Activated B cell treated with CpG ODN at 0.5 μM for 24 hours (primary cell): Measurements from ENCODE around the gene CRYGS. TPM values are rescaled to one million over a fixed set of nuclear protein-coding genes. Genes with fewer than 3 reads are reported as not detected.

Experiments
- ATAC-seq: fragments of 200-7000 bp; cut with Tn5 transposase; one replicate; pipeline ENCODE4 v1.10.0; 2021; ENCODE audit warnings: low read depth, mild to moderate bottlenecking, moderate library complexity
- CTCF ChIA-PET: fragments of 350-600 bp; sonication (Branson Sonifier 250); formaldehyde crosslinking; loops from one replicate; lab custom pipeline; 2021; ENCODE audit warnings: antibody characterized with exemption; lab: Charles Lee
- POLR2A ChIA-PET: fragments of 350-600 bp; sonication (Branson Sonifier 250); formaldehyde crosslinking; loops from one replicate; lab custom pipeline; 2021; ENCODE audit warnings: antibody characterized with exemption; lab: Charles Lee
- DNase-seq: peaks from one replicate; pipeline ENCODE4 v3.0.0; 2022
- H3K27ac Mint-ChIP-seq: one replicate; pipeline ENCODE4 v1.8.0; 2020; ENCODE audit warnings: mixed read lengths
- H3K27me3 Mint-ChIP-seq: one replicate; pipeline ENCODE4 v1.8.0; 2021; ENCODE audit warnings: mixed read lengths
- H3K36me3 Mint-ChIP-seq: one replicate; pipeline ENCODE4 v1.8.0; 2021; ENCODE audit warnings: low read depth, mixed read lengths
- H3K4me1 Mint-ChIP-seq: one replicate; pipeline ENCODE4 v1.8.0; 2021; ENCODE audit warnings: mixed read lengths
- H3K4me3 Mint-ChIP-seq: one replicate; pipeline ENCODE4 v1.8.0; 2020; ENCODE audit warnings: mild to moderate bottlenecking, mixed read lengths
- H3K9me3 Mint-ChIP-seq: one replicate; pipeline ENCODE4 v1.8.0; 2020; ENCODE audit warnings: mixed read lengths
- intact Hi-C: fragments of 100-400 bp; cut with micrococcal nuclease; formaldehyde crosslinking; loops from one replicate; pipeline ENCODE4 v1.15.1; 2024
- total RNA-seq: library from RNA; stranded (reverse); gene quantifications from 2 replicates; pipeline ENCODE4 v1.2.3, GENCODE V29; 2022
- TF ChIP-seq, protein P1 (sequence below): fragments of 200-600 bp; IDR thresholded peaks from one replicate; pipeline ENCODE4 v1.8.0; 2022; ENCODE audit warnings: antibody characterized with exemption, mild to moderate bottlenecking

The CRYGS gene
- total RNA-seq, 1 donor from 2014 or later, result 4.6 TPM

DNA sequence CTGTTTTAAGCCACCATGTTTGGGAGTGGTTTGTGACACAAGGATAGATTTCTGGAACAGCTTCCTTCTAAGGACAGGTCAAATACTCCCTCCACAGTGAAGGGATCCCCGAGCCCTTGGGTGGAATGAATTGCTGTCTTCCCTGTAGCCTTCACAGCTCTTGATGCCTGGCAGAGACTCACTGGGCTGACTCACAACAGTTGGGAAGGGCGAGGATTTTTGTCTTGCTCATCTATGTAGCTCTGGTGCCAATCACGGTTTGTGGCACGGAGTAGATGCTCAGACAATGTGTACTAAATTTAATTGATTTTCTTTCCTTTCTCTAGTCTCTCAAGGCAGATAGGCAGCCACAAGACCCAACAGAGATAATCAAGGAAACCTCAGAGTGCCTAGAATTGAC lies 27.0 kb downstream of the CRYGS start:
- ATAC-seq, result no peak
- CTCF ChIA-PET, result interaction anchor here (1.2 to 1.4 kb wide), 2 partner anchors 12 to 17 kb away, joined by 3 read pairs; no protein-coding TSS in a partner anchor
- Mint-ChIP-seq H3K4me1 (peaks cover 76% of the 10 kb centered on the region), H3K27me3 (peaks cover 3% of the 10 kb centered on the region), H3K36me3 (no peaks in the 10 kb centered on the region), H3K9me3 (no peaks in the 10 kb centered on the region), H3K4me3 (no peak overlapping the region), H3K27ac (no peak overlapping the region)
- POLR2A ChIA-PET, result interaction anchor here (1.3 to 6.5 kb wide), 2 partner anchors 9 to 17 kb away, joined by 4 to 50 read pairs; no protein-coding TSS in a partner anchor
- DNase-seq, result no peak
- intact Hi-C loops, result loop anchor here (5.0 kb wide), 1 partner anchor 155 kb away; the partner anchor contains the start of gene DGKG
- TF ChIP-seq, protein P1, sequence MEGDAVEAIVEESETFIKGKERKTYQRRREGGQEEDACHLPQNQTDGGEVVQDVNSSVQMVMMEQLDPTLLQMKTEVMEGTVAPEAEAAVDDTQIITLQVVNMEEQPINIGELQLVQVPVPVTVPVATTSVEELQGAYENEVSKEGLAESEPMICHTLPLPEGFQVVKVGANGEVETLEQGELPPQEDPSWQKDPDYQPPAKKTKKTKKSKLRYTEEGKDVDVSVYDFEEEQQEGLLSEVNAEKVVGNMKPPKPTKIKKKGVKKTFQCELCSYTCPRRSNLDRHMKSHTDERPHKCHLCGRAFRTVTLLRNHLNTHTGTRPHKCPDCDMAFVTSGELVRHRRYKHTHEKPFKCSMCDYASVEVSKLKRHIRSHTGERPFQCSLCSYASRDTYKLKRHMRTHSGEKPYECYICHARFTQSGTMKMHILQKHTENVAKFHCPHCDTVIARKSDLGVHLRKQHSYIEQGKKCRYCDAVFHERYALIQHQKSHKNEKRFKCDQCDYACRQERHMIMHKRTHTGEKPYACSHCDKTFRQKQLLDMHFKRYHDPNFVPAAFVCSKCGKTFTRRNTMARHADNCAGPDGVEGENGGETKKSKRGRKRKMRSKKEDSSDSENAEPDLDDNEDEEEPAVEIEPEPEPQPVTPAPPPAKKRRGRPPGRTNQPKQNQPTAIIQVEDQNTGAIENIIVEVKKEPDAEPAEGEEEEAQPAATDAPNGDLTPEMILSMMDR, result no peak

DNA sequence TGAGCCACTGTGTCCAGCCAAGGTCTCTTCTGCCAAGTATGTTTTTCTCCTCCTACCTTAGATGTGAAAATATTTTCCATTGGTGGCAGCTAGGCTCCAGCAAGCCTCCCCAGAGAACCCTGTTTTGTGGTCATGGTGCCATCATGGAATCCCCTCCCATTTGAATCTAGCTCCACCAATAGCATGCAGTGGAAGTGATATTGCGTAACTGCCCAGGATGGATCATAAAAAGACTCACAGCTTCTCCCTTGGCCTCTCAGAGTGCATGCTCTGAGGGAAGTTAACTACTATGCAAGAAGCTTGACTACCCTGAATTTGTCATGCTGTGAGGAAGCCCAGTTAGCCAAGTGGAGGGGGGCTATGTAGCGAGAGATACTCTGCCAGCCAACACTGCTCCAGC lies 27.5 kb downstream of the CRYGS start:
- Mint-ChIP-seq H3K27me3 (peaks cover 7% of the 10 kb centered on the region), H3K9me3 (no peaks in the 10 kb centered on the region), H3K36me3 (no peaks in the 10 kb centered on the region), H3K4me3 (no peak overlapping the region), H3K4me1 (peaks cover 75% of the 10 kb centered on the region), H3K27ac (no peak overlapping the region)
- ChIA-PET CTCF (interaction anchor here (1.2 to 1.4 kb wide), 2 partner anchors 13 to 17 kb away, joined by 3 read pairs; no protein-coding TSS in a partner anchor), POLR2A (interaction anchor here (1.3 to 6.5 kb wide), 2 partner anchors 10 to 18 kb away, joined by 4 to 50 read pairs; no protein-coding TSS in a partner anchor)
- ATAC-seq (no peak), DNase-seq (no peak)
- intact Hi-C loops, result loop anchor here (5.0 kb wide), 1 partner anchor 154 kb away; the partner anchor contains the start of gene DGKG
- TF ChIP-seq, protein P1, result no peak

DNA sequence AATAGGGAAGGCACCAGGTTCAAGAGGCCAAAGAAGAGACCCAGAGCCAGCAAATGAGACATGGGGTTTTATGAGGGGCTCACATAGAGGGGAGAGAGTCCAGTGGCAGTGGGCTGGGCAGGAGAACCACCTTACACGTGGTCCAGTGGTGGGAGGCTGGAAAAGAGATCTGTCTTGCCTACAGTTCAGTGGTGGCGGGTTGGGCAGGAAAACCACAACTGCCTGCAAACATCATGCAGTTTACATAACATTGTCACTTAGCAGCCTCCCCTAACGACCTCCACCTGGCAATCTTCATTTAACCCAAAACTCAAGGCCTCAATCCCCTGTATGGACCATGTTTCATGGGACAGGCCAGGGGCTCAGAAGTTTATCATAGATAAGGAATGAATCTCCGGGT lies 29.1 kb downstream of the CRYGS start:
- Mint-ChIP-seq H3K27ac (no peak overlapping the region), H3K27me3 (peaks cover 7% of the 10 kb centered on the region), H3K36me3 (no peaks in the 10 kb centered on the region), H3K9me3 (no peaks in the 10 kb centered on the region), H3K4me1 (peaks cover 75% of the 10 kb centered on the region), H3K4me3 (no peak overlapping the region)
- intact Hi-C loops, result loop anchor here (5.0 kb wide), 1 partner anchor 153 kb away; the partner anchor contains the start of gene DGKG
- ChIA-PET CTCF (no interaction called here), POLR2A (no interaction called here)
- DNase-seq (no peak), ATAC-seq (no peak)
- TF ChIP-seq, protein P1, result no peak

DNA sequence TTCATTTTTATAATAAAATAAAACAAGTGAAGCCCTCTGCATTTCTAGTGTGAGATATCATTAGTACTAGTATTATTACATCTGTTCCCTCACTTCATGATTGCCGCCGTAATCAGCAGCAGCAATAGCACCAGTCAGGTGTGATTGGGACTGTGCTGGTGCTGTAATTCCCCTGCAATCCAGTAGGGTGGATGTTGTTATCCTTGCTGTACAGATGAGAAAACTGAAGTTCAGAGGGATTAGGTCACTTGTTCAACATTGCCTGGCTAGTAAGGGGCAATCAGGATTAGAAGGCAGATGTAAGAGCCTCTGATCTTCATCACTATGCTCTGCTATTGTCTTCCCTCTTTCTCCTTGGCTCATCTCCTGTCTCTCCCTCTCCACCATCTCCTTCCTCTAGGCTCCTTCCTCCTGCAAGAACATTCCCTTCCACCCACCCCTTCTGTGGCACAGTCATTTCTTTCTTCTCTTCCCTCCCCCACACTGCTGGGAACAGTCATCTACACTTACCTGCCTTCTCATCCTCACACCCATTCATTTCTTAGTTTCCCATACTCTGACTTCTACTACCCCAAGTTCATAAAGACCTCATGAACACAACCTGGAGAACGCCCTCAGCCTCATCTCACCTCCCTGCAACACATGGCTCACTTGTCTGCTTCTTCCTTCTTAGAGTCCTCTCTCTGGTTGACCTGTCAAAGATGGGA lies 29.7 kb downstream of the CRYGS start:
- Mint-ChIP-seq H3K27ac (no peak overlapping the region), H3K4me1 (peaks cover 74% of the 10 kb centered on the region), H3K27me3 (peaks cover 7% of the 10 kb centered on the region), H3K9me3 (no peaks in the 10 kb centered on the region), H3K36me3 (no peaks in the 10 kb centered on the region), H3K4me3 (no peak overlapping the region)
- TF ChIP-seq, protein P1, result no peak
- ChIA-PET POLR2A (no interaction called here), CTCF (no interaction called here)
- ATAC-seq (no peak), DNase-seq (no peak)
- intact Hi-C loops, result loop anchor here (5.0 kb wide), 3 partner anchors 87 to 152 kb away; partner anchors contain the start of gene DGKG

DNA sequence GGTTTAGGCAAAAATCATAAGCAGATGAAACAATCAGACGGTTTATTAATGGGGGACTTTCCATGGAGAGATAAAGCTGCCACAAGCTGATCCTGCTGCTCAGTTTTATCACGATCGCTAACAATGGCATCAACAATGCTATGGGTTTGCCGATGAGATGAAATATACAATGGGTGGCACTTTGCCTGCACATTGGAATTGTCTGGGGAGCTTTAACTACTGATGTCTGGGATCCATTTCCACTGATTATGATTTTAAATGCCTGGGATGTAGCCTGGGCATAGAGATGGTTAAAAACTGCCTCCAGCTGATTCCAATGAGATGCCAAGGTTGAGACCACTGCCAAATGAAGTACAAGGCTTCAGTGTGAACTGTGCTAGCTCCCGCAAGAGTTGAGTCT lies 30.8 kb downstream of the CRYGS start:
- TF ChIP-seq, protein P1, result no peak
- no peak overlapping the region for H3K27ac Mint-ChIP-seq
- intact Hi-C loops, result loop anchor here (5.0 kb wide), 2 partner anchors 86 to 101 kb away; no protein-coding TSS in a partner anchor
- H3K36me3 Mint-ChIP-seq, result no peaks in the 10 kb centered on the region
- no peak for DNase-seq
- no peaks in the 10 kb centered on the region for H3K9me3 Mint-ChIP-seq
- no peak overlapping the region for H3K4me3 Mint-ChIP-seq
- ATAC-seq, result no peak
- POLR2A ChIA-PET, result no interaction called here
- H3K27me3 Mint-ChIP-seq, result peaks cover 7% of the 10 kb centered on the region
- CTCF ChIA-PET, result interaction anchor here (0.7 to 1.3 kb wide), 3 partner anchors 21 to 570 kb away, joined by 3 to 4 read pairs (median 3); no protein-coding TSS in a partner anchor
- peaks cover 66% of the 10 kb centered on the region for H3K4me1 Mint-ChIP-seq
